GM13976 (cell line): ENCODE results near the gene TMPO.
A peak's percentile ranks its signal among the peaks of the same experiment; 100 is the strongest.
"Not testable (repeated sequence)": the region's sequence is repeated elsewhere in the genome, so short reads cannot be mapped to it uniquely, and the experiment has no call there.

Source experiments
- DNase-seq: peaks from one replicate; pipeline ENCODE4 v3.0.0; 2012; ENCODE audit warnings: low spot score
- in situ Hi-C: fragments of 300-500 bp; cut with MboI; formaldehyde crosslinking; loops from one replicate; pipeline ENCODE4 v1.12.0; 2022; ENCODE audit warnings: low sequenced_read_pairs, mixed read lengths, inconsistent platforms; ENCODE audit not compliant: unreplicated experiment
- TF ChIP-seq, protein P1 (sequence below): IDR thresholded peaks from 2 replicates; pipeline ENCODE4 v1.5.1; 2012; ENCODE audit warnings: borderline replicate concordance, mild to moderate bottlenecking; ENCODE audit not compliant: insufficient read depth; ENCODE audit errors: extremely low read depth, missing control alignments, control extremely low read depth

TMPO gene

DNA sequence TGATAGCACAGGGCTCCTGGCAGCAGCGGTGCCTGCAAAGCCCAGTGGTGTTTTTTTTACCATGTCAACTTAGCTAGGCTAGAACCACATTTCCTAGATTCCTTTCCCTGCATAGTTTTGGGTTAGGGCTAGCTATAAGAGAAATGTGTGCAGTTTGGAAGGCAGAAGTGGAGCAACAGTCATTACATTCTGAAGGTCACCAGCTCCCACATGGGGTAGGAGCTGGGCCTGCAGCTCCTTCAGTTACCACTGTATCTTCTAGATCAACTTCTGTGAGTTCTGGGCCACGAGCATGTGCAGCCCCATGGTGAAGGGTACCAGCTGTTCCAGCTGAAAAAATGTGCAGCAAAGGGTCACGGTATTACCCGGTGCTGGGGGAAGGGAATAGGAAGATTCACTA is 75.8 kb downstream of the TMPO start:
- DNase-seq = no peak
- in situ Hi-C loops = no loop called here
- TF ChIP-seq, protein P1, sequence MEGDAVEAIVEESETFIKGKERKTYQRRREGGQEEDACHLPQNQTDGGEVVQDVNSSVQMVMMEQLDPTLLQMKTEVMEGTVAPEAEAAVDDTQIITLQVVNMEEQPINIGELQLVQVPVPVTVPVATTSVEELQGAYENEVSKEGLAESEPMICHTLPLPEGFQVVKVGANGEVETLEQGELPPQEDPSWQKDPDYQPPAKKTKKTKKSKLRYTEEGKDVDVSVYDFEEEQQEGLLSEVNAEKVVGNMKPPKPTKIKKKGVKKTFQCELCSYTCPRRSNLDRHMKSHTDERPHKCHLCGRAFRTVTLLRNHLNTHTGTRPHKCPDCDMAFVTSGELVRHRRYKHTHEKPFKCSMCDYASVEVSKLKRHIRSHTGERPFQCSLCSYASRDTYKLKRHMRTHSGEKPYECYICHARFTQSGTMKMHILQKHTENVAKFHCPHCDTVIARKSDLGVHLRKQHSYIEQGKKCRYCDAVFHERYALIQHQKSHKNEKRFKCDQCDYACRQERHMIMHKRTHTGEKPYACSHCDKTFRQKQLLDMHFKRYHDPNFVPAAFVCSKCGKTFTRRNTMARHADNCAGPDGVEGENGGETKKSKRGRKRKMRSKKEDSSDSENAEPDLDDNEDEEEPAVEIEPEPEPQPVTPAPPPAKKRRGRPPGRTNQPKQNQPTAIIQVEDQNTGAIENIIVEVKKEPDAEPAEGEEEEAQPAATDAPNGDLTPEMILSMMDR = no peak

DNA sequence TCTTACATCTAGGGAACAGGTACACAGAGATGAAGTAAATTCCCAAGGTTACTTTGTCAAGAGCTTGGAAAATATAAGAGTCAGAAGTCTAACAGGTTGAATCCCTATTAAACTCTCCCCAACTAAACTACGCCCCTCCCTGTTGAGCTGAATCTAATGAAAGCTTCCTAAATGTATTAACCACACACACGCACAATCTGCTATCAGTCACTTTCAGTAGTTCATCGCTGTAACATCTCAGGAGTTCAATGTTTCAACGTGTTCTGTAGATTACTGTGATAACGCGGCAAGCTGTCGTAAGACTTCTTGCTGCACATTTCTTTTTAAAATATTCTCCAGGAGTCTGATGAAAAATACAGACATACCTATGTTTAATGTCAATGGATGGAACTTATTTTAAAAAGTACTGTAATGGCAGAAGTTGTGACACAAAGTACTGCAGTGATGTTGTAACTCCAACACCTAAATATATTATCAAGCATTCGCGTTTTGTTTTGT is 77.5 kb downstream of the TMPO start:
- DNase-seq = no peak
- in situ Hi-C loops = no loop called here
- TF ChIP-seq, protein P1 = no peak

DNA sequence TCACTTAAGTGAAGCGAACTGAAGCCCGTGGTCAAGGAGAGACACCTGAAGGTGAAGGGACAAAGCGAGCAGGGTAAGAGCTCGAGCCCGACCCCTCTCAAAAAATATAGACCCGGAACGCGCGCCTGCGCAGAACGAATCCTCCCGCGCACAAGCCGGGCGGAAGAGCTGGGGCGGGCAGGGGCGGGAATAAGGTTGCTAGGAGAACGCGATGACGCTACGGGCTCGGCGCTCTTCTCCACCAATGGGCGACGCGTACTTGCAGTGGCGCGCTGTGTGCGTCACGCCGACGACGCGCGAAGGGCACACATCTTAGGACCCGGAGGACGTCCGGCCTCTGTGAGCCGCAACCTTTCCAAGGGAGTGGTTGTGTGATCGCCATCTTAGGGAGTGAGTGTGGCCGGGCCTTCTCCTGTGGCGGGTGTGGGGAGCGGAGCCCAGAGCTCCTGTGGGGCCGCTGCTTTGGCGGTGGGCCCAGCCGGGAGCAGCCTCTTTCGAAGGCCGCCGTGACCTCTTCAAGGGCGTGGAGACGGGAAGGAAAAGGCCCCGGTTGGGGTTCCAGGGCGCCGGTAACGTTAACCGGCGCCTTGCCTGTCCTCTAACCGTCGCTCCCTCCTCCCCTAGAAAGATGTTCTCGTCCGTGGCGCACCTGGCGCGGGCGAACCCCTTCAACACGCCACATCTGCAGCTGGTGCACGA is 78.1 kb downstream of the TMPO start, which contains the start of gene SLC25A3:
SLC25A3 (plus strand) TSS at position 336 of the 699 bp plus-strand sequence; CDS start at position 629, 293 bp downstream.
- in situ Hi-C loops = no loop called here
- DNase-seq = peak; percentile 98
- TF ChIP-seq, protein P1 = no peak

DNA sequence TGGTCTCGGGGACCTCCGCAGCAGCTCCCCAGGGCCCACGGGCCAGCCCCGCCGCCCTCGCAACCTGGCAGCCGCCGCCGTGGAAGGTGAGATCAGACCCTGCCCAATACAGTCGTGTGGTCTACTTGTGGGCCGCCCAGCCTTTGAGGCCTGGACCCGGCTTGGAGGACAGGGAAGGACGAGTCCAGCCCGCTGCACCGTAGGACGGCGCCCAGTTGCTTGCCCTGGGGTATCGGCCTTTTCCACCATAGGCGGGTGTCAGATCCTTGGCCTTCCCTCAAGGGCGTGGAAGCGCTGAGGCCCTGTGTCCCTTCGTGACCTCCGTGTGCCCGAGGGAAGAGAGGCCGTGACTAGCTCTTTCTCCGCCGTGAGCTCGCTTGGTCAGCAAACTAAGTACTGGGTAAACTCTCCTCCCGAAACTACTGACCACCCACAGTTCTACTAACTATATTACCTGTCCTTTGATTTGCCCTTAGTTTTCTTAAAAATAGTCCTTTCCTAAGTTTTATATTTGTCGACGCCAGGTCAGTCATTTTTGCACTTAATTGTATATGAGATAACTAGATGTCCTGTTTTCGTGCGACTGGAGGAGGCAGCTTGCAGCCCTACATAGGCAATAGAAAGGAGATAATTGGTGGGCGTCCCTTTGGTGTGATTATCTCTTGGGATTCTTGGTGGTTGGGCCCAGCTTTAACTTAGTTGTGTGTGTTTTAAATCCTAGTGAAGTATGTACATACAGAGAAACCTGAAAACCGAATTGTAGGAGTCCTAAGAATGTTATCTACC is 78.9 kb downstream of the TMPO start:
- in situ Hi-C loops = no loop called here
- TF ChIP-seq, protein P1 = no peak
- no peak for DNase-seq

DNA sequence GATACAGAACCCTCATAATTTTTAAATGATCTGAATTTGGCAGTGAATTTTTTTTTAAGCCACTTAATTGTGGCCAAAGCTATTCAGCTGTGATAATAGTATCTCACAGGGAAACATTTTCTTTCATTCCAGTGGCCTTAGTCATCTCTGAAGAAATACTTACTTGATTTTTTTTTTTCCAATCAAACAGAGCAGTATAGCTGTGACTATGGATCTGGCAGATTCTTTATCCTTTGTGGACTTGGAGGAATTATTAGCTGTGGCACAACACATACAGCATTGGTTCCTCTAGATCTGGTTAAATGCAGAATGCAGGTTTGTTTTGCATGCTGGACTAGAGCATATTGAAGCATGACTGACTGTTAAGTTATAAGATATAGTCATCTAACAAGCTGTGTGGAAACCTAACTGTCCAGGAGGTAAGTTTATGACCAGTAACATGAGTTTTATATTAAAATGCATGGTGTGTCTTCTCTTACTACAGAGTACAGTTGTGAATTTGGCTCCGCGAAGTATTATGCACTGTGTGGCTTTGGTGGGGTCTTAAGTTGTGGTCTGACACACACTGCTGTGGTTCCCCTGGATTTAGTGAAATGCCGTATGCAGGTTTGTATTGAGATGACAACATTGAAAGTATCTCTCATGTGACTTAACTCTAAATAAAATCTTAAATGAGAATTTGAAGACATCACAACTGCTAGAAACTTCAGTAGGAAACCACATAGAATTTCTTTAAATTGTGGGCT is 80.0 kb downstream of the TMPO start:
- TF ChIP-seq, protein P1 = no peak
- DNase-seq = no peak
- in situ Hi-C loops = no loop called here

DNA sequence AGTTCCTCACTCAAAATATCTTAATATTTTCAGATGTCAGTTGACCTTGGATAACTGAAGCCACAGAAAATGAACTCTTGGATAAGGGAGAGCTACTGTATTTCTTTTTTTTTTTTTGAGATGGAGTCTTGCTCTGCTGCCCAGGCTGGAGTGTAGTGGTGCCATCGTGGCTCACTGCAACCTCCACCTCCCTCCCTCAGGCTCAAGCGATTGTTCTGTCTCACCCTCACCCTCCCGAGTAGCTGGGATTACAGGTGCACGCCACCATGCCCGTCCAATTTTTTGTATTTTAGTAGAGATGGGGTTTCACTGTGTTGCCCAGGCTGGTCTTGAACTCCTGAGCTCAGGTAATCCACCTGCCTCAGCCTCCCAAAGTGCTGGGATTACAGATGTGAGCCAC is 81.9 kb downstream of the TMPO start:
- in situ Hi-C loops, DNase-seq: not testable (repeated sequence)
